ENCODE data around the gene SEC61G. TPM values are rescaled to one million over a fixed set of nuclear protein-coding genes. Genes with fewer than 3 reads are reported as not detected.

The SEC61G gene
- polyA plus RNA-seq, 1 donor from 2014 or later, result 178 TPM

DNA sequence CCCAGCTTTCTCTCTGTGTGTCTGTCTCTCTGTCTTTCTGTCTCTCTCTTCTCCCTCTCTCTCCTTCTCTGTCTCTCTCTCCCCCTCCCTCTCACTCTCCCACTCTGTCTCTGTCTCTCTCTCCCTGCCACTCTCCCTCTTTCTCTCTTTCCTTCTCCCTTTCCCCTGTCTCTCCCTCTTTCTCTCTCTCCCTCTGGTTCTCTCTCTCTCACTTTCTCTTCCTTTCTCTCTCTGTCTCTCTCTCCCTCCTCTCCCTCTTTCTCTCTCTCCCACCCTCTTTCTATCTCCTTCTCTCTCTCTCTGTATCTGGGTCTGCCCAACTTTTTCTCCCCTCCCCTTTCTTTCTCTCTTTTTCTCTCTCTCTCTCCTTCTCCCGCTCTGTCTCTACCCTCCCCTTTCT is 36.5 kb downstream of the SEC61G start:
- Mint-ChIP-seq H3K4me1 (no peaks in the 10 kb centered on the region), H3K27me3 (no peaks in the 10 kb centered on the region), H3K9me3 (peaks cover 0 to 3% (median 1%) of the 10 kb centered on the region in 3 donors), H3K4me3 (no peak overlapping the region), H3K36me3 (no peaks in the 10 kb centered on the region), H3K27ac (no peak overlapping the region)

DNA sequence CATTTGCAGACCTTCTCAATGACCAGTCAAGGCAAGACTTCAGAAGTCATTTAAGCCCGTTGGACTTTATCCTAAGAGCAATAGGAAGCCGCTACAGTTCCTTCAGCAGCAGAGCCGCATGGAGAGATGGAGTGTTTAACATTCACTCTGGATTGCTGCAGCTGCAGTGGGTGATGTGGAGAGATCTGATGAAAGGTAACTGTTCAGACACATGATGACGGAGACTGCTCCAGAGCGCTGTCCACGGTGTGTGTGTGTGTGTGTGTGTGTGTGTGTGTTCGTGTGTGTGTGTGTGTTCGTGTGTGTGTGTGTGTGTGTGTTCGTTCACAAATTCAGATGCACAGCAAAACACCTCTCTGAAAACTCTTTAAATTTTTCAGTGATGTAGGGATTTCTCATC is 37.0 kb downstream of the SEC61G start:
- H3K27ac Mint-ChIP-seq, result no peak overlapping the region

DNA sequence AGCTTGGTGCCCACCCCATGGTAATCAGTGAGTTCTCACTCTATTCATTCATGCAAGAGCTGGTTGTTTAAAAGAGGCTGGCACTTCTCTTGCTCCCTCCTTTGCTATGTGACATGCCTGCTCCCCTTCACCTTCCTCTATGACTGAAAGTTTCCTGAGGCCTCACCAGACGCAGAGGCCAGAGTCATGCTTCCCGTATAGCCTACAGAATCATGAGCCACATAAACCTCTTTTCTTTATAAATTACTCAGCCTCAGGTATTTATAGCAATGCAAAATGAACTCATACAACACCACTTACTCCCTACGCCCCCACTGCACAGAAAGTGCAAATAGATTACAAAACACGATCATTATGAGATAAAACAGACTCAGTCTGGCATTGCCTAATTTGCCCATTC is 39.0 kb downstream of the SEC61G start:
- peaks cover 1 to 4% (median 3%) of the 10 kb centered on the region in 3 donors for H3K9me3 Mint-ChIP-seq
- H3K4me1 Mint-ChIP-seq, result no peaks in the 10 kb centered on the region
- H3K27me3 Mint-ChIP-seq, result no peaks in the 10 kb centered on the region
- no peak overlapping the region for H3K27ac Mint-ChIP-seq
- no peak overlapping the region for H3K4me3 Mint-ChIP-seq
- H3K36me3 Mint-ChIP-seq, result no peaks in the 10 kb centered on the region

More for the DNA sequence above, 37.0 kb downstream of the SEC61G start:
- no peaks in the 10 kb centered on the region for H3K27me3 Mint-ChIP-seq
- peaks cover 0 to 3% (median 1%) of the 10 kb centered on the region in 3 donors for H3K9me3 Mint-ChIP-seq
- no peak overlapping the region for H3K4me3 Mint-ChIP-seq
- no peaks in the 10 kb centered on the region for H3K36me3 Mint-ChIP-seq
- no peaks in the 10 kb centered on the region for H3K4me1 Mint-ChIP-seq

DNA sequence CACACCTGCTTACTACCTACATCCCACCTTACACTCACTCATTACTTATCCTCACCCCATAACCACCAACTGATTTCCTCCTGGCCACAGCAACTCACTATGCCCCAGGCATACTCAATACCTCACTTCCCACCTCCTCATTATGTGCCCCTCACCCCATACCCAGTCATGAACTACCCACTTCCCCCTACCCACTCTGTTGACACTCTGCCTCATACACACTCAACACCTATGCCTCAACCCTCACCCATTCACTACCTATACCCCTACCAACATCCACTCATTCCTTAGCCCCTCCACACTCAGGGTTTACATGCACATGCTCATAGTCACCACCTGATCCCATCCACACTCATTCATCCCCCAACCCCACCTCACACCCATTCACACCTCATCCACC is 39.6 kb downstream of the SEC61G start:
- Mint-ChIP-seq H3K9me3 (peaks cover 1 to 4% (median 3%) of the 10 kb centered on the region in 3 donors), H3K27me3 (no peaks in the 10 kb centered on the region), H3K4me1 (no peaks in the 10 kb centered on the region), H3K36me3 (no peaks in the 10 kb centered on the region), H3K27ac (no peak overlapping the region), H3K4me3 (no peak overlapping the region)

DNA sequence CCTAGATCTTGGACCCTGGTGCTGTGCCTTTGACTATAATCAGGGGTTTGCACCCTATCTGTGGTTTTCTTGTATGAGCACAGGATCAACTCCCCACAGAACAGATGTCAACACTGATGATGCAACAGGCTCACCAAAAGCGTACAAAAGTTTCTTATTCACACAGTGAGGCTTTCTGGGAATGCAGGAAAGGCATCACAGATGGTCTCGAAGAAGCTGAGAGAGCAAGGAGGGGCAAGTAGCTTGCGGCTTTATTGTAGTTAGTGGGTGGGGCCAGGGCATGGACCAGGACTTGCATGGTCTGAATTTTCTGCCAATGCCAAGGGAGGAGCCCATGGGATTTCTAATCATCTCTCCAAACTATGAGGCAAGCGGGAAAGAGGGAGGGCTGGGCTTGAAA is 46.2 kb downstream of the SEC61G start:
- peaks cover 0 to 8% (median 4%) of the 10 kb centered on the region in 3 donors for H3K9me3 Mint-ChIP-seq
- no peak overlapping the region for H3K4me3 Mint-ChIP-seq
- no peaks in the 10 kb centered on the region for H3K36me3 Mint-ChIP-seq
- H3K4me1 Mint-ChIP-seq, result no peaks in the 10 kb centered on the region
- H3K27me3 Mint-ChIP-seq, result no peaks in the 10 kb centered on the region
- no peak overlapping the region for H3K27ac Mint-ChIP-seq

DNA sequence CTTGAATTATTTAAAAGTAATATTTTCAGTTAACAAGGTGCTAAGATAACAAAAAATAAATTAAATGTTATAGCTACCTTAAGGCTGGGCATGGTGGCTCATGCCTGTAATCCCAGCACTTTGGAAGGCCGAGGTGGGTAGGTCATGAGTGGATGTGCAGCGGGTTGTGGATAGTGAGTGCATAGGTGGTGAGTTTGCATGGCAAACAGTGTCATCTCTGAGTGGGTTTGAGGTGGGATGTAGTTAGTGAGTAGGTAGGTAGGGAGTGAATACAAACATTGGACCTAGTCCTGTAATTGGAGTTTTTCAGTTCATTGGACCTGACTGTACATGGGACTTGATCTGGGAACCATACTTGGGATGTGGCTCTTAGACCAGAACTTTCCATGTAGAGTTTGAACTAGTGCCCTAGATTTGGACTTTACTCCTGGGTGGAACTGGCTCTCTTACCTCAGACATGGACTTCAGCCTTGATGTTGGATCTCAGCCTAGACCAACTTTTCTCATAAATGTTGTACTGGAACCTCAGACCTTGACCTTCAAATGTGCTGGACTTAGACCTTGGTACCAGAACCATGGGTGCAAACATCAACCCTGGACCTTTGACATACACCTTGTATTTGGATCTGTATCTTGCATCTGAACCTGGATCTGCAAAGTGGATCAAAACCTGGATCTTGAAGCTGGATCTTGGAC is 47.0 kb downstream of the SEC61G start:
- Mint-ChIP-seq H3K4me1 (no peaks in the 10 kb centered on the region), H3K27me3 (no peaks in the 10 kb centered on the region), H3K9me3 (peaks cover 0 to 12% (median 8%) of the 10 kb centered on the region in 3 donors), H3K27ac (no peak overlapping the region), H3K4me3 (no peak overlapping the region), H3K36me3 (no peaks in the 10 kb centered on the region)

DNA sequence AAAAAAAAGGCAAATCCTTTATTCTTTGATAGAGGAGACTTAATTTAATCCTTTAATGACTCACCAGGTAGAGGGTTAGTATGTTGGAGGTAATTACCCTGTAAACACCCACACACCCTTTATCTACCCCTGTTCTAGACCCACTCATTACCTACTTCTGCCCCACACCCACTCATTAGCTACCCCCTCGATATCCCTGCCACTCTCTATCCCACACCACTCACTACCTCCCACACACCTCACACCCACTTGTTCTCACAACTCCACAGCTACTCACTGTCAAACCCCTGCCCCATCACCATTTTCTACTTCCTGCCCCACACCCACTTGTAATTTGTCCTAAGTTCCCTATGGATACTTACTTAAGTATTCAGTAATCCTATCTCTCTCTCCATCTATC is 49.7 kb downstream of the SEC61G start:
- peaks cover 2% of the 10 kb centered on the region for H3K27me3 Mint-ChIP-seq
- H3K36me3 Mint-ChIP-seq, result no peaks in the 10 kb centered on the region
- no peak overlapping the region for H3K4me3 Mint-ChIP-seq
- no peaks in the 10 kb centered on the region for H3K4me1 Mint-ChIP-seq
- H3K27ac Mint-ChIP-seq, result no peak overlapping the region
- peaks cover 3 to 9% (median 8%) of the 10 kb centered on the region in 3 donors for H3K9me3 Mint-ChIP-seq

DNA sequence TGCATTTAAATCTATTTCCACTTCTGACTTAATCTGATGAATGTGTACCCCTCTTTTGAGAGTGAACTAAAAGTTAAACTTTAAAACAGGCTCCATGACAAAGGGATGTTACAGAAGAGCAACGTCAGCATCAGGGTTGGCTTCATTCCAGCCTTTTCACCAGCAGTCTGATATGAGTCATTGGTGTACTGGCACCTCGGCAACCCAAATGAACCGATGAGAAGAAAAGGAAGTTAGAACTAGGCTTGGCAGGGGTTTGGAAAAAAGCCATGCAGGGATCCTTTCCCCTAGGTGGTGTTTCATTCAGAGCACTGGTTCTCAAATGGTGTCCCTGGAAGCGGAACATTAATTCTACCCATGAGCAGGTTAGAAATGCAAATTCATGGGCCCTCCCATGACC is 53.6 kb downstream of the SEC61G start:
- Mint-ChIP-seq H3K36me3 (no peaks in the 10 kb centered on the region), H3K4me1 (no peaks in the 10 kb centered on the region), H3K27me3 (peaks cover 2% of the 10 kb centered on the region), H3K9me3 (peaks cover 5 to 9% (median 7%) of the 10 kb centered on the region in 3 donors), H3K27ac (no peak overlapping the region), H3K4me3 (no peak overlapping the region)

DNA sequence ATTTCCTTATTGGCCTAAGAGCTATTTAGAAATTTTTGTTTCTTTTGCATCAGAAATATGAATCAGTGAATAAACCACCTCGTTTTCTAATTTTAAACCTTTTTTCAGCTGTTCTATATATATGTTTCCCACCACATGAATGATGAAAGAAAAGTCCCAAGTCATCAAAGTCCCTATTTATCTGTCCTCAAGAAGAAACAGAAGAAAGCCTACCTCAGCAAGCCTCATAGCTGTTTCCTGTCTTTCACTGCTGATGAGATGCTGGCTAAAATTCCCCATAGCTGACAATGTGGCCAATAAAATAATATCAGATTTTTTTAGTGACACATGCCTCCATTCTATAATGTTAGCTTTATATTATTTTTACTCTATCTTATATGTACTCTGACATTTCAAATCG is 54.2 kb downstream of the SEC61G start:
- no peaks in the 10 kb centered on the region for H3K36me3 Mint-ChIP-seq
- no peak overlapping the region for H3K27ac Mint-ChIP-seq
- H3K4me1 Mint-ChIP-seq, result no peaks in the 10 kb centered on the region
- no peak overlapping the region for H3K4me3 Mint-ChIP-seq
- H3K27me3 Mint-ChIP-seq, result peaks cover 2% of the 10 kb centered on the region
- H3K9me3 Mint-ChIP-seq, result peaks cover 5 to 9% (median 7%) of the 10 kb centered on the region in 3 donors

Other genes with a start within 250 kb of the SEC61G start
- gene VSTM2A, start 216.8 kb downstream of the SEC61G start, polyA plus RNA-seq, result not detected

All from IgD-negative memory B cell (primary cell).